HepG2 (cell line): ENCODE measurements around the gene PIGR. TPM values are rescaled to one million over a fixed set of nuclear protein-coding genes. Genes with fewer than 3 reads are reported as not detected.

ENCODE experiments used
- ATAC-seq: fragments of 200-7000 bp; cut with Tn5 transposase; 3 replicates; pipeline ENCODE4 v1.9.1; 2020; ENCODE audit warnings: mild to moderate bottlenecking, moderate library complexity
- BruUV-seq: library from RNA; stranded (reverse); fragments of 400-500 nt; replicated peaks from 2 replicates; lab custom pipeline; 2021; lab: Mats Ljungman, UMichigan
- CTCF ChIA-PET: fragments of 300-600 bp; formaldehyde crosslinking; extraction: SDS; loops from one replicate; lab custom pipeline; 2021; ENCODE audit warnings: low total read pairs, inconsistent platforms, low intra/inter-chr PET ratio; lab: Yijun Ruan, JAX
- POLR2A ChIA-PET: fragments of 350-600 bp; sonication (Branson Sonifier 250); formaldehyde crosslinking; loops from one replicate; lab custom pipeline; 2020; ENCODE audit warnings: antibody characterized with exemption, inconsistent platforms; lab: Yijun Ruan, JAX
- DNase-seq: peaks from one replicate; pipeline ENCODE4 v3.0.0-alpha.2; 2015; ENCODE audit warnings: low spot score
- FAIRE-seq: peaks from 3 replicates; lab custom pipeline; 2011; peaks lifted over from hg19 to GRCh38; lab: Jason Lieb, UNC
- H2AFZ ChIP-seq: one replicate; pipeline ENCODE4 v1.6.1; 2011; ENCODE audit warnings: low read length, inconsistent platforms
- H3K27ac ChIP-seq: fragments of 300-600 bp; 3 replicates; pipeline ENCODE4 v1.8.0; 2011; ENCODE audit warnings: mixed run types, mild to moderate bottlenecking, mixed read lengths, low read length, inconsistent platforms; ENCODE audit not compliant: insufficient read depth; ENCODE audit errors: extremely low read length
- H3K27me3 ChIP-seq, 2 experiments: fragments of 200-600 bp in 1 of 2; 2 replicates in 1 of 2; 3 replicates in 1 of 2; pipeline versions ENCODE4 v1.6.0 to v1.8.0; 2011; ENCODE audit warnings: low read length in 2 of 2, mild to moderate bottlenecking in 2 of 2, moderate library complexity in 2 of 2, inconsistent platforms in 1 of 2; ENCODE audit not compliant: insufficient read depth in 2 of 2, control insufficient read depth in 1 of 2
- H3K36me3 ChIP-seq, 2 experiments: fragments of 200-600 bp in 1 of 2; replicated peaks in 1 of 2; 2 replicates in 1 of 2; 3 replicates in 1 of 2; pipeline versions ENCODE4 v1.5.1 to v1.8.0; 2011; ENCODE audit warnings: low read length in 2 of 2, inconsistent platforms in 1 of 2; ENCODE audit not compliant: insufficient read depth in 2 of 2, control insufficient read depth in 1 of 2
- H3K4me1 ChIP-seq: 2 replicates; pipeline ENCODE4 v1.5.1; 2012; ENCODE audit warnings: low read length, inconsistent platforms; ENCODE audit not compliant: insufficient read depth
- H3K4me2 ChIP-seq: 2 replicates; pipeline ENCODE4 v1.6.0; 2011; ENCODE audit warnings: low read depth, low read length, inconsistent platforms
- H3K4me3 ChIP-seq, 3 experiments: fragments of 200-600 bp in 1 of 3; sonication (generic), shearing (Covaris generic) in 1 of 3; replicated peaks in 1 of 3; 2 replicates each; pipeline ENCODE4 v1.5.1; 2011 to 2016; ENCODE audit warnings: low read length in 3 of 3, inconsistent platforms in 2 of 3, low read depth in 2 of 3, mild to moderate bottlenecking in 2 of 3, control low read depth in 1 of 3, mixed read lengths in 1 of 3; ENCODE audit not compliant: insufficient read depth in 1 of 3
- H3K79me2 ChIP-seq: one replicate; pipeline ENCODE4 v1.6.1; 2011; ENCODE audit warnings: low read length, inconsistent platforms; ENCODE audit not compliant: insufficient read depth
- H3K9ac ChIP-seq: 2 replicates; pipeline ENCODE4 v1.6.0; 2011; ENCODE audit warnings: mild to moderate bottlenecking, low read depth, low read length, inconsistent platforms; ENCODE audit not compliant: insufficient read depth
- H3K9me3 ChIP-seq: 2 replicates; pipeline ENCODE4 v1.5.1; 2012; ENCODE audit warnings: mild to moderate bottlenecking, low read length
- H4K20me1 ChIP-seq: 2 replicates; pipeline ENCODE4 v1.6.0; 2011; ENCODE audit warnings: inconsistent platforms, mild to moderate bottlenecking, low read length, moderate library complexity; ENCODE audit not compliant: insufficient read depth
- ARID5B ChIP-seq: IDR thresholded peaks from 2 replicates; pipeline ENCODE4 v1.4.0; 2020; ENCODE audit warnings: mild to moderate bottlenecking, missing genetic modification reagents
- CHCHD3 ChIP-seq: sonication (generic); formaldehyde crosslinking; IDR thresholded peaks from 2 replicates; pipeline ENCODE4 v1.8.0; 2022; ENCODE audit warnings: mild to moderate bottlenecking, missing genetic modification reagents, moderate library complexity
- CSRNP2 ChIP-seq: sonication (generic); formaldehyde crosslinking; conservative IDR thresholded peaks from 2 replicates; pipeline ENCODE4 v1.8.0; 2022; ENCODE audit warnings: low read depth, missing genetic modification reagents
- FIP1L1 ChIP-seq: fragments of 200-400 bp; formaldehyde crosslinking; IDR thresholded peaks from 2 replicates; pipeline ENCODE4 v1.6.1; 2018; ENCODE audit warnings: low read depth, mild to moderate bottlenecking, low read length, moderate library complexity, borderline replicate concordance; ENCODE audit not compliant: insufficient read depth
- GPBP1L1 ChIP-seq: sonication (generic); formaldehyde crosslinking; IDR thresholded peaks from 2 replicates; pipeline ENCODE4 v1.5.0; 2020; ENCODE audit warnings: mild to moderate bottlenecking, missing genetic modification reagents
- HNF1A ChIP-seq, 2 experiments: sonication (generic) in 1 of 2; formaldehyde crosslinking in 1 of 2; IDR thresholded peaks; 2 replicates each; pipeline versions ENCODE4 v1.4.0 to v1.6.1; 2016 to 2020; ENCODE audit warnings: borderline replicate concordance in 1 of 2, low read depth in 1 of 2, mild to moderate bottlenecking in 1 of 2, missing genetic modification reagents in 1 of 2
- HNRNPUL1 ChIP-seq: fragments of 200-400 bp; formaldehyde crosslinking; IDR thresholded peaks from 2 replicates; pipeline ENCODE4 v1.6.1; 2017; ENCODE audit warnings: low read depth, mild to moderate bottlenecking, low read length, moderate library complexity
- NCOA2 ChIP-seq: sonication (generic); formaldehyde crosslinking; IDR thresholded peaks from 2 replicates; pipeline ENCODE4 v1.8.0; 2022; ENCODE audit warnings: inconsistent platforms
- SATB2 ChIP-seq: sonication (generic); formaldehyde crosslinking; IDR thresholded peaks from 2 replicates; pipeline ENCODE4 v1.5.0; 2020; ENCODE audit warnings: missing genetic modification reagents
- TEAD3 ChIP-seq: optimal IDR thresholded peaks from 2 replicates; pipeline ENCODE3; 2016; ENCODE audit warnings: borderline replicate concordance
- ZBTB21 ChIP-seq: sonication (generic); formaldehyde crosslinking; IDR thresholded peaks from 2 replicates; pipeline ENCODE4 v1.4.0; 2020; ENCODE audit warnings: missing genetic modification reagents
- ZC3H13 ChIP-seq: sonication (generic); formaldehyde crosslinking; IDR thresholded peaks from 2 replicates; pipeline ENCODE4 v1.8.1; 2023; ENCODE audit warnings: mild to moderate bottlenecking, missing genetic modification reagents, moderate library complexity
- ZNF724P ChIP-seq: sonication (generic); formaldehyde crosslinking; IDR thresholded peaks from 2 replicates; pipeline ENCODE4 v1.8.0; 2022; ENCODE audit warnings: missing genetic modification reagents, borderline replicate concordance
- in situ Hi-C: cut with HindIII; loops from 2 replicates; pipeline ENCODE4 v1.10.0; 2017; ENCODE audit warnings: low pct_unique_long_range_greater_than_20kb; ENCODE audit not compliant: extremely low pct_ligation_motif_present
- intact Hi-C: fragments of 100-400 bp; cut with micrococcal nuclease; formaldehyde crosslinking; loops from one replicate; pipeline ENCODE4 v1.10.0; 2022; ENCODE audit not compliant: unreplicated experiment
- polyA plus RNA-seq, 8 experiments: library from polyadenylated mRNA; depleted of rRNA in 3 of 8; stranded (reverse) in 7 of 8; unstranded in 1 of 8; fragments of >200 nt; fragmentation: Illumina TruSeq in 4 of 8; extraction: Trizol in 4 of 8; gene quantifications; 2 replicates each; pipeline versions ENCODE4 v1.2.1 to v1.2.3, GENCODE V29; 2011 to 2016; ENCODE audit warnings: low read depth in 4 of 8, missing spikeins in 1 of 8, mixed read lengths in 1 of 8; ENCODE audit not compliant: insufficient read depth in 1 of 8
- total RNA-seq, 5 experiments: library from RNA; depleted of rRNA; stranded (reverse); fragments of >200 nt; fragmentation: Illumina TruSeq; extraction: Trizol; gene quantifications; 2 replicates each; pipeline ENCODE4 v1.2.3, GENCODE V29; 2016; ENCODE audit warnings: low read depth in 1 of 5

The PIGR gene
- total and polyA plus RNA-seq, 2 of the 13 experiments (the other 11 are each of a cell fraction or from before 2014, with no cell fraction given) = not detected

GRCh38 chr1:206992790-206993189 lies 46.5 kb upstream of the PIGR start:
- ATAC-seq = peak; percentile 45; the same call in 1 of the 3 replicates
- Histone ChIP-seq H2AFZ (no peak overlapping the region), H3K9ac (no peak overlapping the region), H3K36me3 (no peaks in the 10 kb centered on the region), H3K79me2 (no peaks in the 10 kb centered on the region), H3K4me3 (no peak overlapping the region; a peak in 1 of 6 replicates), H3K4me2 (peak overlapping the region; percentile 45), H4K20me1 (no peaks in the 10 kb centered on the region), H3K27ac (no peak overlapping the region), H3K27me3 (peaks cover 0 to 13% of the 10 kb centered on the region in 2 experiments; a peak in 1 of 5 replicates), H3K4me1 (peaks cover 12% of the 10 kb centered on the region), H3K9me3 (no peaks in the 10 kb centered on the region)
- intact Hi-C loops = no loop called here
- BruUV-seq = no TSS peak
- POLR2A ChIA-PET = no interaction called here
- FAIRE-seq = no peak
- peak; percentile 19 for DNase-seq
- CTCF ChIA-PET = no interaction called here
- TF ChIP-seq TEAD3 (peak; percentile 72), ARID5B (CRISPR knock-in tag) (peak; percentile 23; the same call in 1 of the 2 replicates), NCOA2 (CRISPR knock-in tag) (no peak), ZC3H13 (CRISPR knock-in tag) (no peak), SATB2 (CRISPR knock-in tag) (no peak), CSRNP2 (CRISPR knock-in tag) (no peak), ZBTB21 (CRISPR knock-in tag) (no peak), FIP1L1 (no peak), ZNF724P (CRISPR knock-in tag) (no peak), HNF1A (IDR thresholded peaks at IDR 0.05; ENCODE audit: low read depth) (peak; percentile 62), HNF1A (CRISPR knock-in tag; IDR thresholded peaks at IDR 0.05; ENCODE audit: borderline replicate concordance) (no peak), HNRNPUL1 (peak; percentile 65; the same call in 1 of the 2 replicates), GPBP1L1 (CRISPR knock-in tag) (no peak), CHCHD3 (CRISPR knock-in tag) (no peak)
- in situ Hi-C loops = no loop called here
